ENCODE measurements around the gene ETNK2. TPM values are rescaled to one million over a fixed set of nuclear protein-coding genes. Genes with fewer than 3 reads are reported as not detected.

ETNK2 gene
- total RNA-seq, 2 donors from 2014 or later, result 25.3 to 84.5 TPM

DNA sequence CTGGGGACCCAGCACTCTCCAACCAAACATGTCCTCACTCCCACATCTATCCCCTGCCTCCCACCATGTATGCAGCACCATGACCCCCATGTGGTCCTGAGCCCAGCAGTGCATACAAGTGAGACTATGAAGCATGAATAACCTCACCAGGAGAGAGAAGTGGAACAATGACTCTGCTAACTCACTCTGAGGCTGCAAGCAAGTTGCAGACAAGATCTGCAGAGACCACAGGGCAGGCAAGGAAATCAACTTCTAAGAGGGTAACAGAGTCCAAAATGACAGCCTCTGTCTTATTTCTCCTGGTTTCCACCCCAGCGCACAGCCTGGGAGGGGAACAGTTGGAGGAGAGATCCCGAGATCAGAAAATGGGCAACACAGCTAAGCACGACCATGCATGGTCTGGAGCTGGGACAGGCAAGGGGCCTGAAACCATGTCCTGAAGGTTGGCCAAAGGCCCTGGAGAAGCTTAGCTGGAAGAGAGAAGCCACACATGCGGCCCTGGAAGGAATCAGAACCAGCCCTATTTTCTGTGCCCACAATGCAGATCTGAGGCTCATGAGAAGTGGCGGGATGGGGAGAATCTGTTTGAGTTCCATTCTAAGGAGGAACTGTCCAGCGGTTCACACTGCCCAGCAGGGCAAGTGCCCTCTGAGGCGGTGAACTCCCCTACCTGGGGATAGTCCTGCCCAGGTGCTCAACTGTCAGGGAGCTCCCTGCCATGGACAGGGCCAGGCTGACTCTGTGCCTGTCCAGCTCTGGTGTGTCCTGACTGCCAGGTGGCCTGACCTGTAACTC is 26.8 kb upstream of the ETNK2 start:
- H3K36me3 ChIP-seq, result no peaks in the 10 kb centered on the region
- 85% methylated on average over 7 of the region's 7 CpGs for WGBS
- no peak for TF ChIP-seq POLR2AphosphoS5 (IDR thresholded peaks at IDR 0.05)
- TF ChIP-seq, protein P1, sequence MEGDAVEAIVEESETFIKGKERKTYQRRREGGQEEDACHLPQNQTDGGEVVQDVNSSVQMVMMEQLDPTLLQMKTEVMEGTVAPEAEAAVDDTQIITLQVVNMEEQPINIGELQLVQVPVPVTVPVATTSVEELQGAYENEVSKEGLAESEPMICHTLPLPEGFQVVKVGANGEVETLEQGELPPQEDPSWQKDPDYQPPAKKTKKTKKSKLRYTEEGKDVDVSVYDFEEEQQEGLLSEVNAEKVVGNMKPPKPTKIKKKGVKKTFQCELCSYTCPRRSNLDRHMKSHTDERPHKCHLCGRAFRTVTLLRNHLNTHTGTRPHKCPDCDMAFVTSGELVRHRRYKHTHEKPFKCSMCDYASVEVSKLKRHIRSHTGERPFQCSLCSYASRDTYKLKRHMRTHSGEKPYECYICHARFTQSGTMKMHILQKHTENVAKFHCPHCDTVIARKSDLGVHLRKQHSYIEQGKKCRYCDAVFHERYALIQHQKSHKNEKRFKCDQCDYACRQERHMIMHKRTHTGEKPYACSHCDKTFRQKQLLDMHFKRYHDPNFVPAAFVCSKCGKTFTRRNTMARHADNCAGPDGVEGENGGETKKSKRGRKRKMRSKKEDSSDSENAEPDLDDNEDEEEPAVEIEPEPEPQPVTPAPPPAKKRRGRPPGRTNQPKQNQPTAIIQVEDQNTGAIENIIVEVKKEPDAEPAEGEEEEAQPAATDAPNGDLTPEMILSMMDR (IDR thresholded peaks at IDR 0.05), result no peak
- TF ChIP-seq POLR2A (IDR thresholded peaks at IDR 0.05), result no peak
- H3K9me3 ChIP-seq, result no peaks in the 10 kb centered on the region
- no peaks in the 10 kb centered on the region for H3K4me1 ChIP-seq (replicated peaks)
- no peaks in the 10 kb centered on the region for H3K27me3 ChIP-seq (replicated peaks; ENCODE audit: insufficient read depth)
- H3K4me3 ChIP-seq, result no peak overlapping the region
- H3K27ac ChIP-seq, result no peak overlapping the region
- DNase-seq (ENCODE audit: low spot score), result no peak
- intact Hi-C loops (cut with DNase I), result no loop called here

DNA sequence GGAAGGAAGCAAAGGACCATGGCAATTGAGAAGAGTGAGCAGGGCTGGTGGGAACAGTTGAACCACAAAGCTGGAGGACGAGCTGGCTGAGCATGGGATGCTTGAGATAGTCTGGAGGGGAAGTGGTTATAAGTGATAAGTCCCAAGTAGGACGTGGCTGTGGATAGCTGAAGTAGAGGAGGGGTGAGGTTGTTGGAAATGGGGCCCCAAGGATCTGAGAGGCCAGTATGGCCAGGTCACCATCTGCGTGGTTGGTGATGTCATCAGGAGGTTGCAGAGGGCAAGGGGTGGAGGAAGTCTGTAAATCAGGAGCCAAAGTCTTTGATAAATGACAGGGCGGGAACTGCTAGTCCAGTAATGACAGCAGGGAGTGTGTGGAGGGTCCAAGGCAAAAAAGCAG is 25.3 kb upstream of the ETNK2 start:
- Histone ChIP-seq H3K9me3 (no peaks in the 10 kb centered on the region), H3K27me3 (replicated peaks; ENCODE audit: insufficient read depth) (no peaks in the 10 kb centered on the region), H3K4me1 (replicated peaks) (no peaks in the 10 kb centered on the region), H3K4me3 (no peak overlapping the region), H3K27ac (no peak overlapping the region), H3K36me3 (no peaks in the 10 kb centered on the region)
- intact Hi-C loops (cut with DNase I), result no loop called here
- WGBS, result 74% methylated on average over 4 of the region's 4 CpGs
- TF ChIP-seq, protein P1 (IDR thresholded peaks at IDR 0.05), result no peak
- TF ChIP-seq POLR2AphosphoS5 (IDR thresholded peaks at IDR 0.05), result no peak
- no peak for TF ChIP-seq POLR2A (IDR thresholded peaks at IDR 0.05)
- DNase-seq (ENCODE audit: low spot score), result no peak

DNA sequence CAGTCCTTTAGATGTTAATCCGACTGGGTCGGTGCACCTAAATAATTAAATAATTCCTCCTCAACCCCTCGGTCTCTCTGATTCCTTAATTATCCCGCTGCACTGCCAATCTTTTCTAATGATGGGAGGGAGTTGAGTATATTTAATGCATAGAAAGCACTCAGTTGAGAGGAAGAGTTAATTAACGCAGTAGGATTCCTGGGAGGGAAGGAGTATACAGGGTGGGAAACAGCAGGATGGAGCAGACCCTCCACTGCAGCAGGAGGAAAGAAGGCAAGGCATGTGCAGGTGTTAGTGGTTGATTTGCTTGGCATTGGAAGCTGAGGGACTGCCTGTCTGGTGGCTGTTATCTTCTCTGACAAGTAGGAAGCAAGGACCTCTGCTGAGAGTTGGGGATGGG is 24.2 kb upstream of the ETNK2 start:
- no peak overlapping the region for H3K27ac ChIP-seq
- TF ChIP-seq, protein P1 (IDR thresholded peaks at IDR 0.05), result no peak
- no peak for TF ChIP-seq POLR2A (IDR thresholded peaks at IDR 0.05)
- no peak for TF ChIP-seq POLR2AphosphoS5 (IDR thresholded peaks at IDR 0.05)
- intact Hi-C loops (cut with DNase I), result no loop called here
- no peaks in the 10 kb centered on the region for H3K4me1 ChIP-seq (replicated peaks)
- H3K27me3 ChIP-seq (replicated peaks; ENCODE audit: insufficient read depth), result no peaks in the 10 kb centered on the region
- no peaks in the 10 kb centered on the region for H3K36me3 ChIP-seq
- H3K4me3 ChIP-seq, result no peak overlapping the region
- no peaks in the 10 kb centered on the region for H3K9me3 ChIP-seq
- DNase-seq (ENCODE audit: low spot score), result no peak
- WGBS, result 88% methylated on average over 5 of the region's 5 CpGs

DNA sequence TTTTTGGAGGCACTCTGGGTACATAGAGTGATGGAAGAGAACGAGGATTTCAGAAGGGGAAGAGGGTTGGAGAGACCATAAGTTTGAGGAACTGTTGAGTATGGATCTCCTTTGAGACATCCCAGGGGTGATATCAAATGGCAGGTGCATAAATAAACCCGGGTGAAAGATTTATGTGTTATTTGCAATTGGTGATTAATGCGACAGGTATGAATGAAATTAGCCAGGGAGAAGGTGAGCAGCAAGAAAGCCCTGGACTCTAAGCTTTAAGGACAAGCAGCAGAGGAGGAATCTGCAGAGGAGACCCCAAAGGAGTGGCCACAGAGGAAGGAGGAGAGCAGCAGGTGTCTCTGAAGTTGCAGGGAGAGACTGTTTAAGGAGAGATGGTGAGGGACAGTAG is 23.1 kb upstream of the ETNK2 start:
- no peaks in the 10 kb centered on the region for H3K4me1 ChIP-seq (replicated peaks)
- DNase-seq (ENCODE audit: low spot score), result no peak
- H3K27ac ChIP-seq, result no peak overlapping the region
- TF ChIP-seq POLR2A (IDR thresholded peaks at IDR 0.05) (no peak), POLR2AphosphoS5 (IDR thresholded peaks at IDR 0.05) (no peak)
- TF ChIP-seq, protein P1 (IDR thresholded peaks at IDR 0.05), result no peak
- no peaks in the 10 kb centered on the region for H3K36me3 ChIP-seq
- intact Hi-C loops (cut with DNase I), result no loop called here
- H3K9me3 ChIP-seq, result no peaks in the 10 kb centered on the region
- H3K4me3 ChIP-seq, result no peak overlapping the region
- 80% methylated on average over 3 of the region's 3 CpGs for WGBS
- H3K27me3 ChIP-seq (replicated peaks; ENCODE audit: insufficient read depth), result no peaks in the 10 kb centered on the region

DNA sequence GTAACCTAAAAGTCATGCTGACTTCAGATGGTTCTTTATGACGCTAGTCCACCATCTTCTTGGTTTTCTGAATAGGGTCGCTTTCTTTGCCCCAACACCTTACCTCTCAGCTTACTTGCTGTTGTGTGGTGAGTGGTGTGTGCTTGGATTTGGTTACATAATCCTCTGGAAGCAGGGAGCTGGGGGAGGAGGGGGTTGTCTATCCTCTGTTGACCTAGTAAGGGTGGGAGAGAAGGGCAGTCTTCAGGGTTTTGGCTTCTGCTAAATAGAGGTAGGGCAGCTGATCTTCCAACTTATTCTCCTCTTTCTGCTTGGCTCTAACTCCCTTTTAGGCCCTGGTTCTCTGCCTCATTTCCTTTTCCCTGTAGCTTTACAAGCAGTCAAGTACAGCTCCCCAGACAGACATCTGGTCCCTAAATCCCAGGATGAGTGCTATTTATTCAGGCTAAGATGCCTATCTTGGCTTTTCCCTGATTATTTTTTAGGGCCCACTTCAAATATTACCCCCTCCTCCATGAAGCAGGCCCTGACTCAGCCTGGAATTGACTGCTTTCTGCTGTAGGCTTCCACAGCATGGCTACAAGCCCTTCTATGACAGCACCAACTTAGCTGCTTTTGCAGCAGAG is 20.7 kb upstream of the ETNK2 start:
- no peaks in the 10 kb centered on the region for H3K36me3 ChIP-seq
- intact Hi-C loops (cut with DNase I), result no loop called here
- 94% methylated on average over 2 of the region's 2 CpGs for WGBS
- H3K4me3 ChIP-seq, result no peak overlapping the region
- TF ChIP-seq POLR2AphosphoS5 (IDR thresholded peaks at IDR 0.05) (no peak), POLR2A (IDR thresholded peaks at IDR 0.05) (no peak)
- TF ChIP-seq, protein P1 (IDR thresholded peaks at IDR 0.05), result no peak
- no peak overlapping the region for H3K27ac ChIP-seq
- no peaks in the 10 kb centered on the region for H3K9me3 ChIP-seq
- no peaks in the 10 kb centered on the region for H3K27me3 ChIP-seq (replicated peaks; ENCODE audit: insufficient read depth)
- no peaks in the 10 kb centered on the region for H3K4me1 ChIP-seq (replicated peaks)
- no peak for DNase-seq (ENCODE audit: low spot score)
